Measurements from ENCODE around the gene PARD3.

- no peak for TF ChIP-seq CTCF (IDR thresholded peaks at IDR 0.05)
- TF ChIP-seq POLR2A (IDR thresholded peaks at IDR 0.05), result no peak
- TF ChIP-seq POLR2AphosphoS5 (IDR thresholded peaks at IDR 0.05), result no peak
- TF ChIP-seq EP300 (IDR thresholded peaks at IDR 0.05), result no peak
These were observed 10.3 kb upstream of the PARD3 start for GRCh38 chr10:34825414-34825813.
